GM23338 (cell line): ENCODE data around the gene C2orf15.

ENCODE experiments used
- EZH2 ChIP-seq: fragments of 200-600 bp; sonication (generic); IDR thresholded peaks from one replicate; pipeline ENCODE4 v1.8.0; 2017; ENCODE audit warnings: antibody characterized with exemption, mild to moderate bottlenecking, low read depth; ENCODE audit not compliant: unreplicated experiment
- JUNB ChIP-seq: IDR thresholded peaks from one replicate; pipeline ENCODE4 v1.6.1; 2016; ENCODE audit warnings: antibody characterized with exemption; ENCODE audit not compliant: unreplicated experiment
- TF ChIP-seq, protein P1 (sequence below), 2 experiments: fragments of 200-600 bp in 1 of 2; sonication (generic) in 1 of 2; conservative IDR thresholded peaks; 2 replicates each; pipeline versions ENCODE4 v1.5.1 to v1.6.1; 2016 to 2017; ENCODE audit warnings: antibody characterized with exemption in 2 of 2, low read depth in 2 of 2, mild to moderate bottlenecking in 2 of 2, moderate library complexity in 1 of 2
- TF ChIP-seq, protein P2 (sequence below): IDR thresholded peaks from one replicate; pipeline ENCODE4 v1.6.1; 2018; ENCODE audit warnings: antibody characterized with exemption; ENCODE audit not compliant: unreplicated experiment

GRCh38 chr2:99101697-99102096, 39.8 kb upstream of the C2orf15 start:
- TF ChIP-seq EZH2 = no peak
- TF ChIP-seq, protein P1, sequence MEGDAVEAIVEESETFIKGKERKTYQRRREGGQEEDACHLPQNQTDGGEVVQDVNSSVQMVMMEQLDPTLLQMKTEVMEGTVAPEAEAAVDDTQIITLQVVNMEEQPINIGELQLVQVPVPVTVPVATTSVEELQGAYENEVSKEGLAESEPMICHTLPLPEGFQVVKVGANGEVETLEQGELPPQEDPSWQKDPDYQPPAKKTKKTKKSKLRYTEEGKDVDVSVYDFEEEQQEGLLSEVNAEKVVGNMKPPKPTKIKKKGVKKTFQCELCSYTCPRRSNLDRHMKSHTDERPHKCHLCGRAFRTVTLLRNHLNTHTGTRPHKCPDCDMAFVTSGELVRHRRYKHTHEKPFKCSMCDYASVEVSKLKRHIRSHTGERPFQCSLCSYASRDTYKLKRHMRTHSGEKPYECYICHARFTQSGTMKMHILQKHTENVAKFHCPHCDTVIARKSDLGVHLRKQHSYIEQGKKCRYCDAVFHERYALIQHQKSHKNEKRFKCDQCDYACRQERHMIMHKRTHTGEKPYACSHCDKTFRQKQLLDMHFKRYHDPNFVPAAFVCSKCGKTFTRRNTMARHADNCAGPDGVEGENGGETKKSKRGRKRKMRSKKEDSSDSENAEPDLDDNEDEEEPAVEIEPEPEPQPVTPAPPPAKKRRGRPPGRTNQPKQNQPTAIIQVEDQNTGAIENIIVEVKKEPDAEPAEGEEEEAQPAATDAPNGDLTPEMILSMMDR (conservative IDR thresholded peaks at IDR 0.05; ENCODE audit: low read depth in 2 of 2) = no peak
- no peak for TF ChIP-seq JUNB
- TF ChIP-seq, protein P2, sequence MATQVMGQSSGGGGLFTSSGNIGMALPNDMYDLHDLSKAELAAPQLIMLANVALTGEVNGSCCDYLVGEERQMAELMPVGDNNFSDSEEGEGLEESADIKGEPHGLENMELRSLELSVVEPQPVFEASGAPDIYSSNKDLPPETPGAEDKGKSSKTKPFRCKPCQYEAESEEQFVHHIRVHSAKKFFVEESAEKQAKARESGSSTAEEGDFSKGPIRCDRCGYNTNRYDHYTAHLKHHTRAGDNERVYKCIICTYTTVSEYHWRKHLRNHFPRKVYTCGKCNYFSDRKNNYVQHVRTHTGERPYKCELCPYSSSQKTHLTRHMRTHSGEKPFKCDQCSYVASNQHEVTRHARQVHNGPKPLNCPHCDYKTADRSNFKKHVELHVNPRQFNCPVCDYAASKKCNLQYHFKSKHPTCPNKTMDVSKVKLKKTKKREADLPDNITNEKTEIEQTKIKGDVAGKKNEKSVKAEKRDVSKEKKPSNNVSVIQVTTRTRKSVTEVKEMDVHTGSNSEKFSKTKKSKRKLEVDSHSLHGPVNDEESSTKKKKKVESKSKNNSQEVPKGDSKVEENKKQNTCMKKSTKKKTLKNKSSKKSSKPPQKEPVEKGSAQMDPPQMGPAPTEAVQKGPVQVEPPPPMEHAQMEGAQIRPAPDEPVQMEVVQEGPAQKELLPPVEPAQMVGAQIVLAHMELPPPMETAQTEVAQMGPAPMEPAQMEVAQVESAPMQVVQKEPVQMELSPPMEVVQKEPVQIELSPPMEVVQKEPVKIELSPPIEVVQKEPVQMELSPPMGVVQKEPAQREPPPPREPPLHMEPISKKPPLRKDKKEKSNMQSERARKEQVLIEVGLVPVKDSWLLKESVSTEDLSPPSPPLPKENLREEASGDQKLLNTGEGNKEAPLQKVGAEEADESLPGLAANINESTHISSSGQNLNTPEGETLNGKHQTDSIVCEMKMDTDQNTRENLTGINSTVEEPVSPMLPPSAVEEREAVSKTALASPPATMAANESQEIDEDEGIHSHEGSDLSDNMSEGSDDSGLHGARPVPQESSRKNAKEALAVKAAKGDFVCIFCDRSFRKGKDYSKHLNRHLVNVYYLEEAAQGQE = no peak
